Stimulated activated CD8-positive, alpha-beta memory T cell treated with anti-CD3 and anti-CD28 coated beads, Interleukin-2, amount 100 ng/mL, for 1 hour (primary cell): Measurements from ENCODE around the gene AGPAT3.

ENCODE experiments used
- DNase-seq, 2 donors: peaks; one replicate each; pipeline ENCODE4 v3.0.0-alpha.2; 2020; ENCODE audit warnings: low read depth in 2 of 2

Gene AGPAT3

DNA sequence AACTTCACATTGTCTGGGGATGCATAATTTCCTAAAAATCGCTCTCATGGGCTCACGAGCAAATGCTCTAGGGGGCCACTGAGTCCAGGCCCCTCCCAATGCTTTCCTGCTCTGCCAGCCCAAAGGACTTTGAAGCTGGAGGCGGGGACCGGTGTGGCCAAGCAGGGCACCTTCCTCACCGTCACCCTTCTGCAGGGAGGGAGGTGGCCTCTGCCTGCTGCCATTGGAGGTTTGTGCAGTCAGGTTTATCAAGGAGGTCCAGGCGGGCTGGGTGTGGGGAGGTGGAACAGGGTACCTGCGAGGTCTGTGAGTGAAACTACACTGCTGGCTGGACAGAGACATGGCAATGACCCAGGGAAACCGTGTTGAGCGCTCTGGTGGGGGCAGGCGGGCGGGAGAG is 89.0 kb downstream of the AGPAT3 start:
- DNase-seq = no peak

DNA sequence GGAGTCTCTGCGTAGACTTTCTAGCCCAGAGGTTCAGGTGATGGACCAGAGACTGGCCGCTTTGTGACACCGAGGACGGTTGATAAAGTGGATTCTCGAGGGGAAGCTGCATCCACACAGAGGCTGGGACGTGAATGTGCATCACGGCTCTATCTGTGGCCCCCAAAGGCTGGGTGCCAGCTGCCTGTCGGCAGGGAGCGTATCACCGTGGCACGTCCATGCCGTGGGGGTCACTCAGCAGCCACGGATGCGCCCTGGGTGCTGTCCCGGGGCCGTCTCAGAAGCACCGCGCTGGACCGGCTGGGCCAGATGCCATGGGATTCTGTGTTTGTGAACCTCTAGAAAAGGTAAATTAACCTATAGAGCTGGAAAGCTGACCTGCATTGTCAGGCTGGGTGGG is 89.9 kb downstream of the AGPAT3 start:
- DNase-seq = no peak

DNA sequence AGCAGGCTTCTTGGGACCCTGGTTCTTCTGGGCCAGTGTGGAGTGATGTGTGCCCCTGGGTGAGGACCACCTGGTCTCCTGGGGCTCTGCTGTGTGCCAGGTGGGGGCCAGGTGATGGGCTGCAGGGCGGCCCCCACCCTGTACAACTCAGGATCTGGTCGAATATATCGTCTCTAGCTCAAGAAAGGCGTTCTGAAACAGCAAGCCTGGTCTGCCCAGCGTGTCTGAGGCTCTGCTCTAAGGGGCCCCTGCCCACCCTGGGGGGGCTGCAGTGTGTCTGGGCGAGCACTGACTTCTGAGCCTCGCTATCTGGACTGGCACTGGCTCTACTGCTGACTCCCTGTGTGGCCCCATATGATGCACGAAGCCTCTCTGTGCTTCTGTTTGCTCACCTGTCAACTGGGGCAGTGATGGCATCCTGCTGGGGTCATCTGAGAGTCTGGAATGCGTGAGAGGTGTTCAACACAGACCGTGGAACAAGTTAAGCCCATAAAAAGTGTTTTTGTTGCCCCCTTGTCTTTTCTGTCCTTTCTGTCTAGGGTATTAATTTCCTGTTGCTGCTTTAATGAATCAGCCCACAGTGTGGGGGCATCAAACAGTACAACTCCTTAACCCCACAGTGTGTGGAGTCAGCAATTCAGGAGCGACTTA is 91.1 kb downstream of the AGPAT3 start:
- DNase-seq = no peak

DNA sequence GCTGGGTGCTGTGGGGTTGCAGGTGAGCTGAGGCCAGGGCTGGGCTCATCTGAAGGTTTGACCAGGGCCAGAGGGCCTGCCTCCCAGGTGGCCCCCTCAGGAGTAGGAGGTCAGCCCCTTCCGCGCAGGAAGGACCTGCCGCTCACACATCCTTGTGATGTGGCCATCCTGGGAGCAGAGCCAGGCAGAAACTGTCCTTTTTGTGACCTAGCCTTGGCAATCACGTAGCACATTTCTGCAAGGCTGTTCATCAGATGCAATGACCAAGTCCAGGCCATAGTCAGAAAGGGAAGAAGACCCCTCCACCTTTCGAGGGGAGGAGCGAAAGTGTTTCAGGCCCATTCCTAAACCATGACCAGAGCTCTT is 91.6 kb downstream of the AGPAT3 start:
- DNase-seq = no peak

DNA sequence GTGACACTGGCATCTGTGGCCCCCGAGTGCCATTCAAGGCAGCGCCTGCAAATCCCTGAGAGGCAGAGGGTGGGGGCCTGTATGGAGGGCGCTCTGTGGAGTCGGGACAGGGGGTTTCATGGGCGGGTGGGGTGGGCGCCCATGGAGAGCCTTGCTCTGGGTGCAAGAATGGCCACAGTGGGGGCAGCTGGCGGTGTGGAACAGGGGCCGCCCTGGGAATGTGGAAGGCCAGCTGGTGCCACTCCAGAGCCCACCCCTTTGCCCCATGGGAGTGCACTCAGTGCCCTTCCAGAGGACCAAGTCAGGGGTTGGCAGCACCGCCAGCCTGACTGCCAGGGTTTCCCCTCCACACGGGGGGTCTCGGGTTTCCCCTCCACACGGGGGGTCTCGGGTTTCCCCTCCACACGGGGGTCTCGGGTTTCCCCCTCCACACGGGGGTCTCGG is 92.1 kb downstream of the AGPAT3 start:
- DNase-seq = no peak

DNA sequence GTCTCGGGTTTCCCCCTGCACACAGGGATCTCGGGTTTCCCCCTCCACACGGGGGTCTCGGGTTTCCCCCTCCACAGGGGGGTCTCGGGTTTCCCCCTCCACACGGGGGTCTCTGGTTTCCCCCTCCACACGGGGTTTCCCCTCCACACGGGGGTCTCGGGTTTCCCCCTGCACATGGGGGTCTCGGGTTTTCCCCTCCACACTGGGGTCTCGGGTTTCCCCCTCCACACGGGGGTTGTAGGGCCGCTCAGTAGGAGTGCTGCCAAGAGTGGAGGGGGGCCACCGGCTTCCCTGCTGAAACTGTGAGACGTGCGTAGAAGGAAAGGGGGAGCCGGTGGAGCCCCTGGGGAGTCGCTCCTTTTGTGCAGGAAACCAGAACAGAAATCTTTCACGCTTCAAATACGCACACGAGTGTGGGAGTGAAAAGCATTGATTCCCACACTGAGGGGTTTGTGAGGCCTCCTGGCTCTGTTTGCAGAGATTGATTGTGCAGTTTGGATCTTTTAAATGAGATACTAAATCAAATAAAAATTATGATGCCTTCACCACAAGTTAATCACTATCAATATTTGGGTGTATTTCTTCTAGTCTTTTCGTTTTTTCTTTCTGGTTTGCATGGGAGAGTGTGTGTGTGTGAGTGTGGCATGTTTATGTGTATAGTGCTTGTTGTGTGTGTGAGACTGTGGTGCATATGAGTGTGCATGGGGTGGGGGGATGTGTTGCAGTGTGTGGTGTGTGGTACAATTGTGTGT is 92.8 kb downstream of the AGPAT3 start:
- no peak for DNase-seq

DNA sequence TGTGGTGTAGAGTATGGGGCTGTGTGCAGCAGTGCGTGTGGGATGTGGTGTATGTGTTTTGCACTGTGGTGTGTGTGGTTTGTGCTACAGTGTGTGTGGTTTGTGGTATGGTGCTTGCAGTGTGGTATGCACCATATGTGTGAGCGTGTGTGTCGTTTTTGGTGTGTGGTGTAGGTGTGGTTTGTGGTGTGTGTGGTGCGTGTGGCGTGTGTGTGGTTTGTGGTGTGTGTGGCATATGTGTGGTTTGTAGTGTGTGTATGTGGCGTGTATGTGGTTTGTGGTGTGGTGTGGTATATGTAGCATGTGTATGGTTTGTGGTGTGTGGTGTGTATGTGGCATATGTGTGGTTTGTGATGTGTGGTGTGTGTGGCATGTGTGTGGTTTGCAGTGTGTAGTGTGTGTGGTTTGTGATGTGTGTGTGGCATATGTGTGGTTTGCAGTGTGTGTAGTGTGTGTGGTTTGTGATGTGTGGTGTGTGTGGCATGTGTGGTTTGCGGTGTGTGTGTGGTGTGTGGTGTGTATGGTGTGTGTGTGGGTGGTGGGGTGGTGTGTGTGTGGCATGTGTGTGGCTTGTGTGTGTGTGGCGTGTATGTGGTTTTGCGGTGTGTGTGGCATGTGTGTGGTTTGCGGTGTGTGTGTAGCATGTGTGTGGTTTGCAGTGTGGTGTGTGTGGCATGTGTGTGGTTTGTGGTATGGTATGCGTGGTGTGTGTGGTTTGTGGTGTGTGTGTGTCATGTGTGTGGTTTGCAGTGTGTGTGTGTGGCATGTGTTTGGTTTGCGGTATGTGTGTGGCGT is 93.5 kb downstream of the AGPAT3 start:
- no peak for DNase-seq

DNA sequence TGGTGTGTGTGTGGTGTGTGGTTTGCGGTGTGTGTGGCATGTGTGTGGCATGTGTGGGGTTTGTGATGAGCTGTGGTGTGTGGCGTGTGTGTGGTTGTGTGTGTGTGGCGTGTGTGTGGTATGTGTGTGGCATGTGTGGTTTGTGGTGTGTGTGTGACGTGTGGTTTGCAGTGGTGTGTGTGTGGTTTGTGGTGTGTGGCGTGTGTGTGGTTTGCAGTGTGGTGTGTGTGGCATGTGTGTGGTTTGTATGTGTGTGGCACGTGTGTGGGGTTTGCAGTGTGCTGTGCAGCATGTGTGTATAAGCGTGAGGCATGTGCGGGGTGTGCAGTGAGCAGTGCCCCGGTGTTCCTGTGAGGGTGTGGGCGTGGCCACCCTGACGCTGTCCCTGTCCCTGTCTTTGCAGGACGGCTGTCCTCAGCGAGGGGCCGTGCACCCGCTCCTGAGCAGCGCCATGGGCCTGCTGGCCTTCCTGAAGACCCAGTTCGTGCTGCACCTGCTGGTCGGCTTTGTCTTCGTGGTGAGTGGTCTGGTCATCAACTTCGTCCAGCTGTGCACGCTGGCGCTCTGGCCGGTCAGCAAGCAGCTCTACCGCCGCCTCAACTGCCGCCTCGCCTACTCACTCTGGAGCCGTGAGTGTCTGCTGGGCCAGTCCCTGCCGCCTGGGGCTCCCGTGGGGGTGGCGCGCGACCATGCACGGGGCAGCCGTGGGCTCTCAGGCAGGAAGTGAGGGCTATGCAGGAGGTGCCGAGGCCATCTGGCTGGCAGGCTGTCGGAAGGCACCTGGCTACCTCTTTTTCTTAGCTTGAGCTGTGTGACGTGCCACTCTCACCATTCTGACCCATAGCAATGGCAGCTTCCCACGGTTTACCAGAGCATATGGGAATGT is 94.5 kb downstream of the AGPAT3 start:
- DNase-seq = no peak

DNA sequence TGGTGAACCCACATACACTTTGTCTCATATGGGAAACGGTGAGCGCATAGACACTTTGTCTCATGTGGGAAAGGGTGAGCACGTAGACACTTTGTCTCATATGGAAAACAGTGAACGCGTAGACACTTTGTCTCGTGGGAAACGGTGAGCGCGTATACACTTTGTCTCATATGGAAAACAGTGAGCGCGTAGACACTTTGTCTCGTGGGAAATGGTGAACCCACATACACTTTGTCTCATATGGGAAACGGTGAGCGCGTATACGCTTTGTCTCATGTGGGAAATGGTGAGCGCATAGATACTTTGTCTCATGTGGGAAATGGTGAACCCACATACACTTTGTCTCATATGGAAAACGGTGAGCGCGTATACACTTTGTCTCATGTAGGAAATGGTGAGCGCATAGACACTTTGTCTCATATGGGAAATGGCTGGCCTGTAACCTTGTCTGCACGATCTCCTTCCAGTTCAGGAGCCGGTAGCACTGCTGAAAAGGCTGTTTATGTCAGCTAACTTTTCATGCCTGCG is 96.4 kb downstream of the AGPAT3 start:
- DNase-seq = no peak

DNA sequence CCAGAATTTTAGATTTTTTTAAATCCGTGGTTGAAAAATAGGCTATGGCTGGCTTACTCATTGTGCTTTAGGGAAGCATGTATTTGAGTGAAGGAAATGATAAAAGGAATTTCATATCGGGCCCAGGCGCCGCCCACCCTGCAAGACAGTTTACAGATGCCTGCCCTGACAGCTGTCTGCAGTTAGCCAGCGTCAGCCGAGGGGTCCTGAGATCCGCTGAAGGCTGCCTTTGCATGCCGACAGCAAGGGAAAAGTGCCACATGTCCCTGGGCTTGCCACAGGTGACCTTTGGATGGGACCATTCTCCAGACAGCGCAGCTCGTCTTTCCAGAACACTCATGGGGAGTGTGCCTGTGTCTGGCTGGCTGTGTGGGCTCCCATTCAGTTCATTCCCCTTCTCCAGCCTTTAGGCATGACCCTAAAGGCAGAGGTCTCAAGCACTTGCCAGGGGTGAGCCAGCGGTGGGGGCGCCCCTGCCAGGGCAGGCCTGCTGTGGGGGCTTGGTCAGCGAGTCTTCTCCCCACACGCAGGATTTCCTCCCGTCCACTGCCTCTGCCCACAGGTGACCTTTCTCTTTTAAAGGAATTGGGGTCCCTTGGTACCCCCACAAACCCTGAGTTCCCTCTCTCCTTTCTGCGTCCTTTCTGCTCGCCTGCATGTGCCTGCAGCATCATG is 101.0 kb downstream of the AGPAT3 start:
- no peak for DNase-seq

DNA sequence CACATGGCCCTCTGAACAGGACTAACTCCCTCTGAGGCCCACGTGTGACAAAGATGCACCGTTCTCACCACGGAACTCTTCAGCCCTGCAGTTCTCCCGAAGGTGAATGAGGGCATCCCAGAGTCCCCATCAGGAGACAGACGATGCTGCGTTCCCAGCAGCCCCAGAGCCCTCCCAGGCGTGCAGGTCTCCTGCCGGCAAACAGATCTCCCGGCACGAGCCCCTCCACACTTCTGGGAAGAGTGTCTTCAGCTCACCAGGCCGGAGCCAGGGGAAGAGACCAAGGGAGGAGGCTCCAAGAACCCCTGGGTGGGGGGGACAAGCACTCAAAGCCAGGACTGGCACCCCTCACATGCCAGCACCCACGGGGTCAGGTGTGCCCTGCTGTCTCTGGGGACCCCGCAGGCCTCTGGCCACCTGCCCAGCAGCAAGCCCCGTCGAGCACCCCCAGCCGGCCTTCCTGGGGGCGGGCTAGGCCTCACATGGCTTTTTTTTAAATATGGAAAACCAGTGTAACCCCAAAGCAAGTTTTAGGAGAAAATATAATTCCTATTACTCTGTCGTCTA is 102.0 kb downstream of the AGPAT3 start:
- no peak for DNase-seq

DNA sequence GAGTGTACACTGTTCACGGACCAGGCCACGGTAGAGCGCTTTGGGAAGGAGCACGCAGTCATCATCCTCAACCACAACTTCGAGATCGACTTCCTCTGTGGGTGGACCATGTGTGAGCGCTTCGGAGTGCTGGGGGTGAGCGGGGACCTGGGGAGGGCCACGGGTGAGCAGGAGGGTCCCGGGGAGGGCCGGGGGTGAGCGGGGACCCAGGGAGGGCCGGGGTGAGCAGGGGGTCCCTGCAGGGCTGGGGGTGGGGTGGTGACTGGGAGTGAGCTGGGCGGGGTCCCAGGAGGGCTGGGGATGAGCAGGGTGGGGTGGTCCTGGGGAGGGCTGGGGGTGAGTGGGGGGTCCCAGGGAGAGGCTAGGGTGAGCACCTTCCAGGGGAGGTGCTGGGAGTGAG is 103.0 kb downstream of the AGPAT3 start:
- no peak for DNase-seq

DNA sequence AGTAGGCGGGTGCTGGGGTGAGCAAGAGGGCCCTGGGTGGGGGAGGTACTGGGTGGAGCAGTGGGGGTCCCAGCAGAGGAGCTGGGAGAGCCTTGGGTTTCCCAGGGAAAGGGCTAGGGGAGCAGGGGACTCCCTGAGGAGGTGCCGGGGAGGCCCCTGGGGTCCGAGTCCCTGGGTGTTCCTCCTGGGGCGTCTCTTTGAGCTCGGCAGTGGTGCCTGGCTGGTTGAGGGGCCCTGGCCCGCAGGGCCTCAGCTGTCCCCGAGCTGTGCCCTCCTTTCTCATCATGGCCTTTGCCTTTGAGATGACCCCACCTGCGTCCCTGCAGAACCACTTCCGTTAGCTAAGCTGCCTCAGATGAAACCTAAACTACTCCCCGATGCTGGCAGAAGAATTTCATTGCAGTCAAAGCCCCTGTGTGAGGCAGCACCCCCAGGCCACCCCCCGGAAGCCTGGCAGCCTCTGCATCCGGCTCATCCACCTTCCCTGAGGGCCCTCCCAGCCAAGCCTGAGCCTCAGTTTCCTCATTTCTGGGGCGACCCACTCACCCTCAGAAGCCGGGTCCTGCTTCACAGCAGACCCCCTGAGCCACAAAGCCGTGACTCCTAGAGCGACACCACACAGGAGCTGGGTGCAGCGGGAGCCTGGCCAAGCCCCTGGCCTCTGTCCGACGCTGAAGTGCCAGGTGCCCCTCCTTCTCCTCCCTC is 103.5 kb downstream of the AGPAT3 start:
- no peak for DNase-seq

DNA sequence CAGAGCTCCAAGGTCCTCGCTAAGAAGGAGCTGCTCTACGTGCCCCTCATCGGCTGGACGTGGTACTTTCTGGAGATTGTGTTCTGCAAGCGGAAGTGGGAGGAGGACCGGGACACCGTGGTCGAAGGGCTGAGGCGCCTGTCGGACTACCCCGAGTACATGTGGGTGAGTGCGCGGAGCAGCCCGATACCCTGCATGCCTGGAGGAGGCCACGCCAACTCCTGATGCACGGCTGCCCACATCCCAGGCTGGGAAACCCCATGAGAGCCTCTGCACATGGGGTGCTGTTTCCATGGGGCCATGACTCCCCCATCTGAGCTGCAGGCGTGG is 104.1 kb downstream of the AGPAT3 start:
- no peak for DNase-seq

DNA sequence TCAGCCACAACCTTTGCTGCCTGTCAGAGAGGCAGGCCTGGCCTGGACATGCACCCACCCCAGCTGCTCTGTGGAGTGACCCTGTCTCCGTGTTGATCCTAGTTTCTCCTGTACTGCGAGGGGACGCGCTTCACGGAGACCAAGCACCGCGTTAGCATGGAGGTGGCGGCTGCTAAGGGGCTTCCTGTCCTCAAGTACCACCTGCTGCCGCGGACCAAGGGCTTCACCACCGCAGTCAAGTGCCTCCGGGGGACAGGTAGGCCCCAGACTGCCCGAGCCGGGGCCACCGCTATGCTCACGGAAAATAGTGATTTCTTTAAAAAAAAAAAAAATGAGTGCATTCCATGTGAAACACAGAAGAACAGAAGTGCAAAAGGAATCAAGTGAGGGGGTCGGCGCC is 105.5 kb downstream of the AGPAT3 start:
- no peak for DNase-seq

DNA sequence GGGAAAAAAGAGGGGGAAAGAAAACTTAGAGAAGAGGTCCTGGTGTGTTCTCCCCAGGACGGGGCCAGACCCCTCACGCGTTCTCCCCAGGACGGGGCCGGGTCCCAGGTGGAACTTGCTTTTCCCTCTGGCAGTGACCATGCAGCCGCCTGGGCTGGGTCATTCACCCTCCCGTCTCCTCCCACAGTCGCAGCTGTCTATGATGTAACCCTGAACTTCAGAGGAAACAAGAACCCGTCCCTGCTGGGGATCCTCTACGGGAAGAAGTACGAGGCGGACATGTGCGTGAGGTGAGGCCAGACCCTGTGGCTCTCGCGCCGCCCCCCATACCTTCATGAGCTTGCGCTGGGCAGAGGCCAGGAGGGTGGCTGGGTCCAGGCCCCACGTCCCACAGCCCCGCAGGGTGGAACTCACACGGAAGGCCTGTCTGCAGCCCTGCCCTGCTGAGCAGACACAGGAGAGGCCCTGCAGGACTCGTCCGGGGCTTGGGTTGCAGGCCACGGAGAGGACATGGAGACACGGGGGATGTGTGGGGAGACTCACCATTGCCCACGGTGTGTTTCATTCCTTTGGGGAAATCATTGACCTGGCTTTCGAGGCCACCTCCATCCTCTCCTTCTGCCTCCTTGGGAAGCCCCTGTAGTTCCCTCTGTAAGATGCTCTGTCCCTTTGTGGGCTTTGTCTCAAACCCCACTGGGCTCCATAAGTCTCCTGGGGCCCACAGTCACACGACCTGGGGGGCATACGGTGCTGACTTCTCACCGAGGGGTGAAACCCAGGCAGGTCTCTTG is 106.4 kb downstream of the AGPAT3 start:
- no peak for DNase-seq

DNA sequence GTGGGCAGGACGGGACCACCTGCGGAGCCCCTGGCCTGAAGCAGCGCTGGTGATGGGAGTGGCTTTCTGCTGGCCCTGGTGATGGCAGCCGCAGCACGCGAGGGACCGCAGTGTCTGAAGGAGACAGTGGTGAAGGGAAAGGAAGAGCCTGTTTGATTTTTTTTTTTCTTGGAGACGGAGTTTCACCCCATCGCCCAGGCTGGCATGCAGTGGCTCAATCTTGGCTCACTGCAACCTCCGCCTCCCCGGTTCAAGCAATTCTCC is 106.9 kb downstream of the AGPAT3 start:
- no peak for DNase-seq

DNA sequence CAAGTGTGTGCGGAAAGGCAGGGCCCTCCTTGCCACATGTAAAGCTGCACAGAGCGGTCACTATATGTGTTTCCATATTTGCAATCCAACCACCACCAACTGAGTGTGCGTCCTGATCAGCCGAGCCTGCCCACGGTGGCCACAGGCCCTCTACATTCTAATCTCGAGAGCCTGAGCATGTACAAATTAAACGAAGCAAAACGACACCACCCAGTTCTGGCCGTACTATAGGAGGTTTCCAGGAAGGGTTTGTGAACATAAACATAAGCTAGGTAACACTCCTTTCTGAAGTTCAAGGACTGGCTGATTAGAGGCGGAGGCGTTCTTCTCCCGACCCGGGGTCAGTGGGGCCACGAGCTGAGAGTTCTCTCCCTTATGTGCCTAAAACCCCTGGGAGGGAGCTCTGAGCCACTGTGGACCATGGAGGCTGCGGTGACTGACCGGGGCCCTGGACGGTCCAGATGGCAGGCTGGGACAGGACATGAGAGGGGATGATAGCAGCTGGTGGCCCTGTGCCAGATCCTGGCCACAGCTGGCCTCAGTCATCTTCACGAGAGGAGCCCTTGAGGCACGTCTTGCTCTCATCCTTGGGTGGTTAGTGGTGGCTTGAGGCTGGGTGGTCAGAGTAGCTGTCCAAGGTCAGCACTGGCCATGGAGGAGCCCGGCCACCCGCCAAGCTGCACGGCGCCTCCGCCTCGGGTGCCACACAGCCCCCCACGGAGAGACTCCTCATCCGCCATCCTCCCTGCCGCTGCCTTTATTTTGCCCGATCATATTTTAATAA is 108.0 kb downstream of the AGPAT3 start:
- no peak for DNase-seq

DNA sequence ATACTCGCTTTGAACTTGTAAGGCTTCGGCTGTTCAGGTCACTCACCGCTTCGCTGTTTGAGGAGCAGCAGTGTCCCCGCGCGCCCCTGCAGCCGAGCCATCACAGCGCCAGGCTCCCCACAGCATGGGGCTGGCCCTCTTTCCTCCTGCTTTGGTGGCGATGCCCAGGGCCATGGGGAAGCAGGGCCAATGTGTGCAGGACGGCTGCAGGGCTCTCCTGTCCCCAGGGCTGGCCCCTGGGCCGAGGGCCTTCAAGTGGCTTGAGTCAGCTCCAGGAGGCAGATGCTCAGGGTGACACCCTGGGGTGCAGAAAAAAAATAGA is 108.6 kb downstream of the AGPAT3 start:
- DNase-seq = no peak
